ENCODE results near the gene DTHD1. TPM values are rescaled to one million over a fixed set of nuclear protein-coding genes. Genes with fewer than 3 reads are reported as not detected.

The DTHD1 gene
- total RNA-seq, 1 experiment from 2014 or later = not detected

GRCh38 chr4:36323816-36324419 lies 42.5 kb downstream of the DTHD1 start:
- no peaks in the 10 kb centered on the region for H3K36me3 ChIP-seq (ENCODE audit: control insufficient read depth in 1 of 2, insufficient read depth in 2 of 2, low read length in 2 of 2)
- no peaks in the 10 kb centered on the region for H3K9me3 ChIP-seq (ENCODE audit: control insufficient read depth in 1 of 2, insufficient read depth in 1 of 2, low read depth in 1 of 2, low read length in 2 of 2)
- no TSS peak for BruUV-seq (replicated peaks)
- no peak overlapping the region for H3K4me3 ChIP-seq (replicated peaks in 1 of 2; ENCODE audit: low read depth in 1 of 2, low read length in 2 of 2)
- ChIA-PET CTCF (no interaction called here), RAD21 (ENCODE audit: low non-redundant PET in 1 of 2, low total read pairs in 2 of 2, uncharacterized antibody in 2 of 2, unreplicated experiment in 2 of 2) (no interaction called here), POLR2A (no interaction called here)
- TF ChIP-seq CEBPB (IDR thresholded peaks at IDR 0.05; ENCODE audit: low read depth) (no peak), EGR1 (IDR thresholded peaks at IDR 0.05; ENCODE audit: low read depth) (no peak)
- TF ChIP-seq, protein P1, sequence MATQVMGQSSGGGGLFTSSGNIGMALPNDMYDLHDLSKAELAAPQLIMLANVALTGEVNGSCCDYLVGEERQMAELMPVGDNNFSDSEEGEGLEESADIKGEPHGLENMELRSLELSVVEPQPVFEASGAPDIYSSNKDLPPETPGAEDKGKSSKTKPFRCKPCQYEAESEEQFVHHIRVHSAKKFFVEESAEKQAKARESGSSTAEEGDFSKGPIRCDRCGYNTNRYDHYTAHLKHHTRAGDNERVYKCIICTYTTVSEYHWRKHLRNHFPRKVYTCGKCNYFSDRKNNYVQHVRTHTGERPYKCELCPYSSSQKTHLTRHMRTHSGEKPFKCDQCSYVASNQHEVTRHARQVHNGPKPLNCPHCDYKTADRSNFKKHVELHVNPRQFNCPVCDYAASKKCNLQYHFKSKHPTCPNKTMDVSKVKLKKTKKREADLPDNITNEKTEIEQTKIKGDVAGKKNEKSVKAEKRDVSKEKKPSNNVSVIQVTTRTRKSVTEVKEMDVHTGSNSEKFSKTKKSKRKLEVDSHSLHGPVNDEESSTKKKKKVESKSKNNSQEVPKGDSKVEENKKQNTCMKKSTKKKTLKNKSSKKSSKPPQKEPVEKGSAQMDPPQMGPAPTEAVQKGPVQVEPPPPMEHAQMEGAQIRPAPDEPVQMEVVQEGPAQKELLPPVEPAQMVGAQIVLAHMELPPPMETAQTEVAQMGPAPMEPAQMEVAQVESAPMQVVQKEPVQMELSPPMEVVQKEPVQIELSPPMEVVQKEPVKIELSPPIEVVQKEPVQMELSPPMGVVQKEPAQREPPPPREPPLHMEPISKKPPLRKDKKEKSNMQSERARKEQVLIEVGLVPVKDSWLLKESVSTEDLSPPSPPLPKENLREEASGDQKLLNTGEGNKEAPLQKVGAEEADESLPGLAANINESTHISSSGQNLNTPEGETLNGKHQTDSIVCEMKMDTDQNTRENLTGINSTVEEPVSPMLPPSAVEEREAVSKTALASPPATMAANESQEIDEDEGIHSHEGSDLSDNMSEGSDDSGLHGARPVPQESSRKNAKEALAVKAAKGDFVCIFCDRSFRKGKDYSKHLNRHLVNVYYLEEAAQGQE (IDR thresholded peaks at IDR 0.05; ENCODE audit: low read depth) = no peak
- DNase-seq (ENCODE audit: low read depth, low spot score) = no peak
- H3K9ac ChIP-seq (ENCODE audit: low read length) = no peak overlapping the region
- no peaks in the 10 kb centered on the region for H3K79me2 ChIP-seq (ENCODE audit: insufficient read depth, low read length)
- no peak for ATAC-seq
- no peaks in the 10 kb centered on the region for H3K4me1 ChIP-seq (ENCODE audit: control insufficient read depth in 1 of 2, insufficient read depth in 2 of 2, low read length in 2 of 2)
- H3K4me2 ChIP-seq (ENCODE audit: low read length) = no peak overlapping the region
- H3K27me3 ChIP-seq (ENCODE audit: insufficient read depth, low read length) = no peaks in the 10 kb centered on the region
- no peaks in the 10 kb centered on the region for H3K9me2 ChIP-seq (ENCODE audit: insufficient read depth)
- no peak overlapping the region for H2AFZ ChIP-seq (ENCODE audit: low read depth, low read length, poor library complexity, severe bottlenecking)
- intact Hi-C loops (cut with micrococcal nuclease) = no loop called here
- no peak overlapping the region for H3K27ac ChIP-seq (ENCODE audit: low read depth, low read length)
- H4K20me1 ChIP-seq (ENCODE audit: insufficient read depth) = no peaks in the 10 kb centered on the region

DNA sequence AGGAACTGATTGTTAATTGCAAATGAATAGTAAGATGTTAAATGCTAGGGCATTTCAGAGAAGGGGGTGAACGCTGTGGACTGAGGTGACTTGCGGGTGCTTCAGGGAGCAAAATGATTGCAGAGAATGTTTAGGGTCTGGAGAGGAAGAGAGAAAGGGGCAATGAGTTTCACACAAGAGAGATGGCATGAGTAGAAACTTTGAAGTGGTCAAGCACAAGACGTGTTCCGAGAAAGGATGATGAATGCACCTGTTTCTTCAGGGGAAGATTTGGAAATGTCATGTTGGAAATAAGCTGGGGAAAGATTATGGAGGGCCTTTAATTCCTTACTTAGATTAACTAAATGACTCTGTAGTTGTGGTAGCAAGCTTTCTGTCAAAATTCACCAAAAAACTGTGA lies 43.4 kb downstream of the DTHD1 start:
- no peak for ATAC-seq
- Histone ChIP-seq H3K9ac (ENCODE audit: low read length) (no peak overlapping the region), H3K9me2 (ENCODE audit: insufficient read depth) (no peaks in the 10 kb centered on the region), H3K4me2 (ENCODE audit: low read length) (no peak overlapping the region), H3K4me1 (ENCODE audit: control insufficient read depth in 1 of 2, insufficient read depth in 2 of 2, low read length in 2 of 2) (no peaks in the 10 kb centered on the region), H3K27ac (ENCODE audit: low read depth, low read length) (no peak overlapping the region), H3K36me3 (ENCODE audit: control insufficient read depth in 1 of 2, insufficient read depth in 2 of 2, low read length in 2 of 2) (no peaks in the 10 kb centered on the region), H3K27me3 (ENCODE audit: insufficient read depth, low read length) (no peaks in the 10 kb centered on the region), H2AFZ (ENCODE audit: low read depth, low read length, poor library complexity, severe bottlenecking) (no peak overlapping the region), H3K79me2 (ENCODE audit: insufficient read depth, low read length) (no peaks in the 10 kb centered on the region), H3K9me3 (ENCODE audit: control insufficient read depth in 1 of 2, insufficient read depth in 1 of 2, low read depth in 1 of 2, low read length in 2 of 2) (no peaks in the 10 kb centered on the region), H4K20me1 (ENCODE audit: insufficient read depth) (no peaks in the 10 kb centered on the region), H3K4me3 (replicated peaks in 1 of 2; ENCODE audit: low read depth in 1 of 2, low read length in 2 of 2) (no peak overlapping the region)
- CTCF ChIA-PET = interaction anchor here (1.0 kb wide), 1 partner anchor 75 kb away, joined by 3 read pairs; no protein-coding TSS in a partner anchor
- TF ChIP-seq TCF7L2 (IDR thresholded peaks at IDR 0.05; ENCODE audit: borderline replicate concordance, extremely low read depth, insufficient read depth, insufficient read length) = no peak
- TF ChIP-seq POLR2A (IDR thresholded peaks at IDR 0.05; ENCODE audit: borderline replicate concordance, extremely low read depth, insufficient read depth, insufficient read length) = no peak
- TF ChIP-seq ZBTB33 (IDR thresholded peaks at IDR 0.05; ENCODE audit: extremely low read depth, insufficient replicate concordance, low read length) = no peak
- TF ChIP-seq ELF1 (IDR thresholded peaks at IDR 0.05; ENCODE audit: borderline replicate concordance, low read depth) = no peak
- TF ChIP-seq, protein P2, sequence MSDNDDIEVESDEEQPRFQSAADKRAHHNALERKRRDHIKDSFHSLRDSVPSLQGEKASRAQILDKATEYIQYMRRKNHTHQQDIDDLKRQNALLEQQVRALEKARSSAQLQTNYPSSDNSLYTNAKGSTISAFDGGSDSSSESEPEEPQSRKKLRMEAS (IDR thresholded peaks at IDR 0.05) = no peak
- no peak for TF ChIP-seq EGR1 (IDR thresholded peaks at IDR 0.05; ENCODE audit: low read depth)
- no peak for TF ChIP-seq SIN3A (IDR thresholded peaks at IDR 0.05; ENCODE audit: low read depth)
- POLR2A ChIA-PET = no interaction called here
- RAD21 ChIA-PET (ENCODE audit: low non-redundant PET in 1 of 2, low total read pairs in 2 of 2, uncharacterized antibody in 2 of 2, unreplicated experiment in 2 of 2) = no interaction called here
- no peak for DNase-seq (ENCODE audit: low read depth, low spot score)
- intact Hi-C loops (cut with micrococcal nuclease) = no loop called here
- no TSS peak for BruUV-seq (replicated peaks)

Measured in HCT116 (cell line).